ENCODE results near the gene FUOM.
A peak's percentile ranks its signal among the peaks of the same experiment; 100 is the strongest.
"Not testable (repeated sequence)": the region's sequence is repeated elsewhere in the genome, so short reads cannot be mapped to it uniquely, and the experiment has no call there.

The FUOM gene

GRCh38 chr10:133372507-133372906, 14.7 kb upstream of the FUOM start:
- Histone ChIP-seq H3K36me3 (ENCODE audit: control insufficient read depth, insufficient read depth, low read length) (peaks cover 22% of the 10 kb centered on the region), H3K27ac (ENCODE audit: low read depth, low read length) (no peak overlapping the region), H3K4me3 (ENCODE audit: low read length) (peak overlapping the region; percentile 46), H3K4me1 (ENCODE audit: control insufficient read depth, insufficient read depth, low read length) (peaks cover 2% of the 10 kb centered on the region), H3K9ac (ENCODE audit: low read length) (no peak overlapping the region), H3K27me3 (ENCODE audit: control insufficient read depth, insufficient read depth, low read length) (no peaks in the 10 kb centered on the region)

- peaks cover 34% of the 10 kb centered on the region for H3K36me3 ChIP-seq (ENCODE audit: control insufficient read depth, insufficient read depth, low read length)
- H3K9ac ChIP-seq (ENCODE audit: low read length) = no peak overlapping the region
- H3K27me3 ChIP-seq (ENCODE audit: control insufficient read depth, insufficient read depth, low read length) = no peaks in the 10 kb centered on the region
- H3K27ac ChIP-seq (ENCODE audit: low read depth, low read length) = no peak overlapping the region
- no peak overlapping the region for H3K4me3 ChIP-seq (ENCODE audit: low read length)
- peaks cover 2% of the 10 kb centered on the region for H3K4me1 ChIP-seq (ENCODE audit: control insufficient read depth, insufficient read depth, low read length)
Observed at GRCh38 chr10:133370030-133370786, 12.4 kb upstream of the FUOM start.

- no peaks in the 10 kb centered on the region for H3K27me3 ChIP-seq (ENCODE audit: control insufficient read depth, insufficient read depth, low read length)
- H3K4me3 ChIP-seq (ENCODE audit: low read length) = no peak overlapping the region
- no peak overlapping the region for H3K9ac ChIP-seq (ENCODE audit: low read length)
- H3K4me1 ChIP-seq (ENCODE audit: control insufficient read depth, insufficient read depth, low read length) = peaks cover 2% of the 10 kb centered on the region
- H3K27ac ChIP-seq (ENCODE audit: low read depth, low read length) = no peak overlapping the region
- H3K36me3 ChIP-seq (ENCODE audit: control insufficient read depth, insufficient read depth, low read length) = peaks cover 37% of the 10 kb centered on the region
Observed at GRCh38 chr10:133368153-133368552, 10.3 kb upstream of the FUOM start.

- peaks cover 37% of the 10 kb centered on the region for H3K36me3 ChIP-seq (ENCODE audit: control insufficient read depth, insufficient read depth, low read length)
Observed at GRCh38 chr10:133367461-133367860, 9.6 kb upstream of the FUOM start.

GRCh38 chr10:133366751-133367150, 8.9 kb upstream of the FUOM start:
- no peaks in the 10 kb centered on the region for H3K4me1 ChIP-seq (ENCODE audit: control insufficient read depth, insufficient read depth, low read length)
- H3K9ac ChIP-seq (ENCODE audit: low read length) = no peak overlapping the region
- H3K27me3 ChIP-seq (ENCODE audit: control insufficient read depth, insufficient read depth, low read length) = no peaks in the 10 kb centered on the region
- no peak overlapping the region for H3K27ac ChIP-seq (ENCODE audit: low read depth, low read length)
- H3K36me3 ChIP-seq (ENCODE audit: control insufficient read depth, insufficient read depth, low read length) = peaks cover 37% of the 10 kb centered on the region
- H3K4me3 ChIP-seq (ENCODE audit: low read length) = no peak overlapping the region

More at GRCh38 chr10:133367461-133367860, 9.6 kb upstream of the FUOM start:
- not testable (repeated sequence) for H3K4me1 ChIP-seq (ENCODE audit: control insufficient read depth, insufficient read depth, low read length); H3K27ac ChIP-seq (ENCODE audit: low read depth, low read length); H3K4me3 ChIP-seq (ENCODE audit: low read length); H3K27me3 ChIP-seq (ENCODE audit: control insufficient read depth, insufficient read depth, low read length); H3K9ac ChIP-seq (ENCODE audit: low read length)

GRCh38 chr10:133366130-133366478, 8.3 kb upstream of the FUOM start:
- Histone ChIP-seq H3K27ac (ENCODE audit: low read depth, low read length) (no peak overlapping the region), H3K4me1 (ENCODE audit: control insufficient read depth, insufficient read depth, low read length) (no peaks in the 10 kb centered on the region), H3K4me3 (ENCODE audit: low read length) (no peak overlapping the region), H3K36me3 (ENCODE audit: control insufficient read depth, insufficient read depth, low read length) (peaks cover 37% of the 10 kb centered on the region), H3K9ac (ENCODE audit: low read length) (no peak overlapping the region), H3K27me3 (ENCODE audit: control insufficient read depth, insufficient read depth, low read length) (no peaks in the 10 kb centered on the region)

GRCh38 chr10:133365461-133366129, 7.8 kb upstream of the FUOM start:
- H3K27me3 ChIP-seq (ENCODE audit: control insufficient read depth, insufficient read depth, low read length) = no peaks in the 10 kb centered on the region
- peaks cover 37% of the 10 kb centered on the region for H3K36me3 ChIP-seq (ENCODE audit: control insufficient read depth, insufficient read depth, low read length)
- H3K9ac ChIP-seq (ENCODE audit: low read length) = no peak overlapping the region
- no peaks in the 10 kb centered on the region for H3K4me1 ChIP-seq (ENCODE audit: control insufficient read depth, insufficient read depth, low read length)
- no peak overlapping the region for H3K4me3 ChIP-seq (ENCODE audit: low read length)
- H3K27ac ChIP-seq (ENCODE audit: low read depth, low read length) = no peak overlapping the region

GRCh38 chr10:133364645-133365431, 7.0 kb upstream of the FUOM start:
- H3K27me3 ChIP-seq (ENCODE audit: control insufficient read depth, insufficient read depth, low read length) = no peaks in the 10 kb centered on the region
- H3K27ac ChIP-seq (ENCODE audit: low read depth, low read length) = no peak overlapping the region
- peaks cover 32% of the 10 kb centered on the region for H3K36me3 ChIP-seq (ENCODE audit: control insufficient read depth, insufficient read depth, low read length)
- H3K4me3 ChIP-seq (ENCODE audit: low read length) = no peak overlapping the region
- no peaks in the 10 kb centered on the region for H3K4me1 ChIP-seq (ENCODE audit: control insufficient read depth, insufficient read depth, low read length)
- no peak overlapping the region for H3K9ac ChIP-seq (ENCODE audit: low read length)

GRCh38 chr10:133362846-133363245, 5.0 kb upstream of the FUOM start:
- Histone ChIP-seq H3K36me3 (ENCODE audit: control insufficient read depth, insufficient read depth, low read length) (peaks cover 15% of the 10 kb centered on the region), H3K9ac (ENCODE audit: low read length) (no peak overlapping the region), H3K4me3 (ENCODE audit: low read length) (no peak overlapping the region), H3K27me3 (ENCODE audit: control insufficient read depth, insufficient read depth, low read length) (no peaks in the 10 kb centered on the region), H3K27ac (ENCODE audit: low read depth, low read length) (no peak overlapping the region), H3K4me1 (ENCODE audit: control insufficient read depth, insufficient read depth, low read length) (no peaks in the 10 kb centered on the region)

- H3K27ac ChIP-seq (ENCODE audit: low read depth, low read length) = no peak overlapping the region
- H3K4me3 ChIP-seq (ENCODE audit: low read length) = no peak overlapping the region
Observed at GRCh38 chr10:133361773-133362441, 4.1 kb upstream of the FUOM start.

GRCh38 chr10:133361227-133361626, 3.4 kb upstream of the FUOM start:
- H3K27ac ChIP-seq (ENCODE audit: low read depth, low read length) = no peak overlapping the region
- no peaks in the 10 kb centered on the region for H3K27me3 ChIP-seq (ENCODE audit: control insufficient read depth, insufficient read depth, low read length)
- H3K4me3 ChIP-seq (ENCODE audit: low read length) = no peak overlapping the region
- no peak overlapping the region for H3K9ac ChIP-seq (ENCODE audit: low read length)
- H3K4me1 ChIP-seq (ENCODE audit: control insufficient read depth, insufficient read depth, low read length) = no peaks in the 10 kb centered on the region
- peaks cover 11% of the 10 kb centered on the region for H3K36me3 ChIP-seq (ENCODE audit: control insufficient read depth, insufficient read depth, low read length)

More at GRCh38 chr10:133361773-133362441, 4.1 kb upstream of the FUOM start:
- H3K9ac ChIP-seq (ENCODE audit: low read length) = no peak overlapping the region
- no peaks in the 10 kb centered on the region for H3K4me1 ChIP-seq (ENCODE audit: control insufficient read depth, insufficient read depth, low read length)
- no peaks in the 10 kb centered on the region for H3K27me3 ChIP-seq (ENCODE audit: control insufficient read depth, insufficient read depth, low read length)
- peaks cover 15% of the 10 kb centered on the region for H3K36me3 ChIP-seq (ENCODE audit: control insufficient read depth, insufficient read depth, low read length)

- H3K9ac ChIP-seq (ENCODE audit: low read length) = no peak overlapping the region
- no peak overlapping the region for H3K27ac ChIP-seq (ENCODE audit: low read depth, low read length)
- no peaks in the 10 kb centered on the region for H3K27me3 ChIP-seq (ENCODE audit: control insufficient read depth, insufficient read depth, low read length)
- no peaks in the 10 kb centered on the region for H3K4me1 ChIP-seq (ENCODE audit: control insufficient read depth, insufficient read depth, low read length)
- peaks cover 4% of the 10 kb centered on the region for H3K36me3 ChIP-seq (ENCODE audit: control insufficient read depth, insufficient read depth, low read length)
- H3K4me3 ChIP-seq (ENCODE audit: low read length) = no peak overlapping the region
Observed at GRCh38 chr10:133359972-133360610, 2.3 kb upstream of the FUOM start.
